T-helper 1 cell treated with Interleukin-12 subunit alpha and Interleukin-12 subunit beta and Interleukin-4 antibody, amounts not matched to agents 30 μg/mL and 1 μg/mL, for 36 hours (primary cell): ENCODE data around the gene FADS1.

Experiments used
- H3K27ac Mint-ChIP-seq: one replicate; pipeline ENCODE4 v1.8.0; 2021; ENCODE audit warnings: mild to moderate bottlenecking, mixed read lengths
- H3K27me3 Mint-ChIP-seq: one replicate; pipeline ENCODE4 v1.8.0; 2021; ENCODE audit warnings: low read depth, mixed read lengths
- H3K36me3 Mint-ChIP-seq: one replicate; pipeline ENCODE4 v1.8.0; 2021; ENCODE audit warnings: low read depth, mixed read lengths
- H3K4me1 Mint-ChIP-seq: one replicate; pipeline ENCODE4 v1.8.0; 2021; ENCODE audit warnings: low read depth, mixed read lengths
- H3K4me3 Mint-ChIP-seq: one replicate; pipeline ENCODE4 v1.8.0; 2021; ENCODE audit warnings: mild to moderate bottlenecking, moderate library complexity, mixed read lengths
- H3K9me3 Mint-ChIP-seq: one replicate; pipeline ENCODE4 v1.8.0; 2021; ENCODE audit warnings: mixed read lengths

The FADS1 gene

GRCh38 chr11:61816736-61817455 is at the start of gene FADS1:
Gene FADS1, minus strand, starts transcription at chr11:61817003. Its CDS starts 74 bp downstream, at chr11:61816929.
- peak within 1 kb of the TSS; percentile 98 for H3K27ac Mint-ChIP-seq
- H3K36me3 Mint-ChIP-seq = peaks cover 21% of the 10 kb centered on the region
- H3K4me1 Mint-ChIP-seq = peaks cover 19% of the 10 kb centered on the region
- H3K9me3 Mint-ChIP-seq = no peaks in the 10 kb centered on the region
- H3K4me3 Mint-ChIP-seq = peak within 1 kb of the TSS; percentile 99
- peaks cover 5% of the 10 kb centered on the region for H3K27me3 Mint-ChIP-seq

DNA sequence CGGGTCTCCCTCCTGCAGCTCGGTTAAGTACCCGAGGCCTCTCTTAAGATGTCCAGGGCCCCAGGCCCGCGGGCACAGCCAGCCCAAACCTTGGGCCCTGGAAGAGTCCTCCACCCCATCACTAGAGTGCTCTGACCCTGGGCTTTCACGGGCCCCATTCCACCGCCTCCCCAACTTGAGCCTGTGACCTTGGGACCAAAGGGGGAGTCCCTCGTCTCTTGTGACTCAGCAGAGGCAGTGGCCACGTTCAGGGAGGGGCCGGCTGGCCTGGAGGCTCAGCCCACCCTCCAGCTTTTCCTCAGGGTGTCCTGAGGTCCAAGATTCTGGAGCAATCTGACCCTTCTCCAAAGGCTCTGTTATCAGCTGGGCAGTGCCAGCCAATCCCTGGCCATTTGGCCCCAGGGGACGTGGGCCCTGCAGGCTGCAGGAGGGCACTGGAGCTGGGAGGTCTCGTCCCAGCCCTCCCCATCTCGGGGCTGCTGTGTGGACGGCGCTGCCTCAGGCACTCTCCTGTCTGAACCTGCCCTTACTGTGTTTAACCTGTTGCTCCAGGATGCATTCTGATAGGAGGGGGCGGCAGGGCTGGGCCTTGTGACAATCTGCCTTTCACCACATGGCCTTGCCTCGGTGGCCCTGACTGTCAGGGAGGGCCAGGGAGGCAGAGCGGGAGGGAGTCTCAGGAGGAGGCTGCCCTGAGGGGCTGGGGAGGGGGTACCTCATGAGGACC is 49.6 kb upstream of the FADS1 start:
- Mint-ChIP-seq H3K4me3 (no peak overlapping the region), H3K27me3 (no peaks in the 10 kb centered on the region), H3K4me1 (peaks cover 6% of the 10 kb centered on the region), H3K27ac (no peak overlapping the region), H3K36me3 (peaks cover 17% of the 10 kb centered on the region), H3K9me3 (no peaks in the 10 kb centered on the region)

- Mint-ChIP-seq H3K36me3 (peaks cover 22% of the 10 kb centered on the region), H3K9me3 (no peaks in the 10 kb centered on the region), H3K27me3 (no peaks in the 10 kb centered on the region), H3K27ac (no peak overlapping the region), H3K4me1 (no peaks in the 10 kb centered on the region), H3K4me3 (no peak overlapping the region)
Measured at GRCh38 chr11:61864814-61865775, 48.3 kb upstream of the FADS1 start.

- no peaks in the 10 kb centered on the region for H3K27me3 Mint-ChIP-seq
Measured at GRCh38 chr11:61863548-61864081, 46.8 kb upstream of the FADS1 start.

GRCh38 chr11:61862714-61863547 is 46.1 kb upstream of the FADS1 start:
- H3K27ac Mint-ChIP-seq = no peak overlapping the region
- peaks cover 32% of the 10 kb centered on the region for H3K36me3 Mint-ChIP-seq
- H3K4me1 Mint-ChIP-seq = no peaks in the 10 kb centered on the region
- no peaks in the 10 kb centered on the region for H3K27me3 Mint-ChIP-seq
- no peaks in the 10 kb centered on the region for H3K9me3 Mint-ChIP-seq
- H3K4me3 Mint-ChIP-seq = no peak overlapping the region

More at GRCh38 chr11:61863548-61864081, 46.8 kb upstream of the FADS1 start:
- H3K9me3 Mint-ChIP-seq = no peaks in the 10 kb centered on the region
- H3K4me3 Mint-ChIP-seq = no peak overlapping the region
- H3K27ac Mint-ChIP-seq = no peak overlapping the region
- no peaks in the 10 kb centered on the region for H3K4me1 Mint-ChIP-seq
- H3K36me3 Mint-ChIP-seq = peaks cover 32% of the 10 kb centered on the region

DNA sequence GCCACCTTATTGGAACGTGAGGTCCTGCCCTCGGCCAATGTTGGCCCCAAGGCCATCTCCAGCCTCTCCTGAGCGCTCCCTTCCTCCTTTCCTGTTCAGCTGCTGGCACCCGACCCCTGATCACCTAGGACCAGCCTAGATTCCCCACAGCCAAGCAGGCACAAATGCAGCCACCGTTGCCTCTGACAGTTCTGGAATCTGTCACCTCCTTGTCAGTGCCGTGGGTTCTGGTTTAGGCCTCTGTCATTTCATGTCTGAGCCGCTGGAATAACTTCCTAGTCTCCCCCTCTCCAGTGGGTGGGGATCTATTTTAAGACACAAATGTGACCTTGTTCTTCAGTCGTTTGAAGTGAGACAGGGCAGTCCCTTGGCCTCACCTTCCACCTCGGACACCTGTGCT is 44.8 kb upstream of the FADS1 start:
- H3K27me3 Mint-ChIP-seq = no peaks in the 10 kb centered on the region
- peak overlapping the region; percentile 7 for H3K27ac Mint-ChIP-seq
- no peaks in the 10 kb centered on the region for H3K9me3 Mint-ChIP-seq
- H3K36me3 Mint-ChIP-seq = peaks cover 35% of the 10 kb centered on the region
- H3K4me3 Mint-ChIP-seq = no peak overlapping the region
- H3K4me1 Mint-ChIP-seq = no peaks in the 10 kb centered on the region

DNA sequence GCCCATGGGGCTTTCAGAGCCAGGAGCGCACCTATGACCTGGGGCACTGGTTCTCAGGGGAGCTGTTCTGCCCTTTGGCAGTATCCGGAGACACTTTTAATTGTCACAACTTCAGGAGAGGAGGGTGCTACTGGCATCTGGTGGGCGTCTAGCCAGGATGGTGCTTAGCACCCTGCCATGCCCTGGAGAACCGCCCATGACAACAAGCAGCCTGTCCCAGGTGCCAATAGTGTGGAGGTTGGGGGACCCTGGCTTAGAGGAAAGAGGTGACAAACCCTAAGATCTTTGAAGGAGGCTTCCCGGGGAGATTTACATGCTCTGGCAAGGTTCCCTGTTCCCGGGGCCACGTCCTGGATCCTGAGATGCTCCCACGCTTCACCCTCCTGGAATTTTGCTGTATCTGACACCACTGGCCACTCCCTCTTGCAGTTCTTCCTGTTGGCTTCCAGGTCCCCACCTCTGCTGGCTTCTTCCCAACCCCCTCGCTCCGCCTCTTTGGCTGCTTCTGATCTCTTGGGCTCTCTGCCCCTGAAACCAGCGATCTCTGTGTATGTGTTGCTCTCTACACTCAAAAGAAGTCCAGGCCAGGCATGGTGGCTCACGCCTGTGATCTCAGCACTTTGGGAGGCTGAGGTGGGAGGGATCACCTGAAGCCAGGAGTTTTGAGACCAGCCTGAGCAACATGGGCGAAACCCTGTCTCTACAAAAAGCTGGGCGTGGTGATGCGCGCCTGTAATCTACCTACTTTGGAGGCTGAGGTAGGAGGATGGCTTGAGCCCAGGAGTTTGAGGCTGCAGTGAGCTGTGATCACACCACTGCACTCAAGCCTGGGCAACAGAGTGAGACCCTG is 43.5 kb upstream of the FADS1 start:
- Mint-ChIP-seq H3K27ac (no peak overlapping the region), H3K4me1 (no peaks in the 10 kb centered on the region), H3K9me3 (no peaks in the 10 kb centered on the region), H3K4me3 (no peak overlapping the region), H3K36me3 (peaks cover 33% of the 10 kb centered on the region), H3K27me3 (no peaks in the 10 kb centered on the region)

DNA sequence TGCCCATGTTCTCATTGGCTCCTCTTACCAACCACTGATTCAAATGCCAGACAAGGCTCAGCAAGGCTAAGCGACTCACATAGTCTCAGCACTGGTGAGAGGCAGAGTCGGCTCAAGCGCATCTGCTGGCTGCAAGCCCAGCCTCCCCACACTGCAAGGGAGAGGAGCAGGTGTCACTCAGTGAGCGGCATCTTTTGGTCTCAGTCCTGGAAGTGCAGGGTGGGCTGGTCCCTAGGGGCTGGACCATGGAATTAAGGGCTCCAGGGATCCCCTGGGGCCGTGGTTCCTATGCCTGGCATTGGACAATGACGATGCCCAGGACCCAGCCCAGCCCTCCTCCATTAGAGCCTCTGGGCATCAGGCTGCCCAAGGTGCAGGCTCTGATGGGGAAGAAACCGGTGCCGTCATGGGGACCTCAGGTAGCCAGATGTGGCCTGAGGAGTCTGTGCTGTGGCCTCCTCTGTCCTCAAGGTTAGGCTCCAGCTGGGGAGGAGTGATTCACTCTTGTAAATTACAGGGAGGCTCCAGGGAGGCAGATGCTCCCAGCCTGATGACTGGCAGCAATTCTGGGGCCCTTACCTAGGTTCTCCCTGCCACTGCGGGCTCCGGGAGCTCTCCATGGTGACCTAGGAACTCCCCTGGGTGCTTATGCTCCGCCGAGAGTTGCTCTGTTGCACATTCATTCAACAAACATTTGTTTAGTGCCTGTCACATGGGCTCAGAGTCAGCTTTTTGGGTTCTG is 39.3 kb upstream of the FADS1 start:
- peaks cover 1% of the 10 kb centered on the region for H3K4me1 Mint-ChIP-seq
- peaks cover 35% of the 10 kb centered on the region for H3K36me3 Mint-ChIP-seq
- H3K9me3 Mint-ChIP-seq = no peaks in the 10 kb centered on the region
- H3K27ac Mint-ChIP-seq = no peak overlapping the region
- no peaks in the 10 kb centered on the region for H3K27me3 Mint-ChIP-seq
- no peak overlapping the region for H3K4me3 Mint-ChIP-seq

- Mint-ChIP-seq H3K4me1 (peaks cover 1% of the 10 kb centered on the region), H3K36me3 (peaks cover 33% of the 10 kb centered on the region), H3K27ac (no peak overlapping the region), H3K27me3 (no peaks in the 10 kb centered on the region), H3K9me3 (no peaks in the 10 kb centered on the region), H3K4me3 (no peak overlapping the region)
Measured at GRCh38 chr11:61854966-61855714, 38.3 kb upstream of the FADS1 start.

- Mint-ChIP-seq H3K36me3 (peaks cover 30% of the 10 kb centered on the region), H3K4me1 (peaks cover 1% of the 10 kb centered on the region), H3K27ac (no peak overlapping the region), H3K27me3 (no peaks in the 10 kb centered on the region), H3K4me3 (no peak overlapping the region), H3K9me3 (no peaks in the 10 kb centered on the region)
Measured at GRCh38 chr11:61854206-61854895, 37.5 kb upstream of the FADS1 start.

DNA sequence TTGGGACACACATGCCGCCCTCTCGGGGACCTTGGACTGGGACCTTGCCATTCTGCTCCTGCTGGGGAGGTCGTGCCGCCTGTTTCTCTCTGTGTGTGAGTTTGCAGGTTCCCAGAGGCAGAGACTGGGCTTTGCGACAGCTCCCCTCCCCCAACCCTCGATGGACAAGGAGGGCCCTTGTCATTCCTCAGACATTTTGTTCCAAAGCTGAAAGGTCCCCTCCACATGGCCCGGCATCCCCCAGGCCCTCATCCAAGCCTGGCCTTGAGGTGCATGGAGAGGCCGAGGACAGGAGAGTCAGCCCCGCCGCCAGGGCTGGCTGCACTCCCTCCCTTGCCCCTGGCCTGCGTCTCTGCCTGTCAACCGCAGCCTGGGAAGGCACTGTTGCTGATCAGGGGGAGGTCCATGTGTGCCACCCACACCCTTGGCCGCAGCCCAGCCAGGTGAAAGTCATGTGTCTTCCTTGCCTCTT is 36.9 kb upstream of the FADS1 start:
- Mint-ChIP-seq H3K27ac (no peak overlapping the region), H3K27me3 (no peaks in the 10 kb centered on the region), H3K36me3 (peaks cover 25% of the 10 kb centered on the region), H3K4me3 (no peak overlapping the region), H3K9me3 (no peaks in the 10 kb centered on the region), H3K4me1 (peaks cover 1% of the 10 kb centered on the region)
